Rectal smooth muscle tissue (tissue), 1 donor: ENCODE results near the gene GPR6.

Experiments used
- H3K27ac ChIP-seq: one replicate; pipeline ENCODE4 v1.7.0; 2013; ENCODE audit warnings: low read depth, low read length, inconsistent platforms
- H3K27me3 ChIP-seq: one replicate; pipeline ENCODE4 v1.7.0; 2013; ENCODE audit warnings: low read length; ENCODE audit not compliant: control insufficient read depth, insufficient read depth
- H3K36me3 ChIP-seq: one replicate; pipeline ENCODE4 v1.7.0; 2013; ENCODE audit warnings: low read length; ENCODE audit not compliant: control insufficient read depth, insufficient read depth
- H3K4me1 ChIP-seq: one replicate; pipeline ENCODE4 v1.7.0; 2013; ENCODE audit warnings: low read length; ENCODE audit not compliant: control insufficient read depth, insufficient read depth
- H3K4me3 ChIP-seq: one replicate; pipeline ENCODE4 v1.7.0; 2013; ENCODE audit warnings: low read length
- H3K9ac ChIP-seq: one replicate; pipeline ENCODE4 v1.7.0; 2013; ENCODE audit warnings: low read length

The GPR6 gene

GRCh38 chr6:110017306-110017705 lies 39.2 kb downstream of the GPR6 start:
- Histone ChIP-seq H3K27me3 (no peaks in the 10 kb centered on the region), H3K4me1 (no peaks in the 10 kb centered on the region), H3K36me3 (no peaks in the 10 kb centered on the region), H3K9ac (no peak overlapping the region), H3K27ac (no peak overlapping the region), H3K4me3 (no peak overlapping the region)

GRCh38 chr6:110017946-110018345 lies 39.8 kb downstream of the GPR6 start:
- no peaks in the 10 kb centered on the region for H3K27me3 ChIP-seq
- H3K36me3 ChIP-seq: no peaks in the 10 kb centered on the region
- H3K9ac ChIP-seq: no peak overlapping the region
- H3K4me3 ChIP-seq: no peak overlapping the region
- no peak overlapping the region for H3K27ac ChIP-seq
- no peaks in the 10 kb centered on the region for H3K4me1 ChIP-seq

GRCh38 chr6:110018486-110018885 lies 40.4 kb downstream of the GPR6 start:
- Histone ChIP-seq H3K27me3 (no peaks in the 10 kb centered on the region), H3K27ac (no peak overlapping the region), H3K4me1 (no peaks in the 10 kb centered on the region), H3K36me3 (no peaks in the 10 kb centered on the region), H3K9ac (no peak overlapping the region), H3K4me3 (no peak overlapping the region)

DNA sequence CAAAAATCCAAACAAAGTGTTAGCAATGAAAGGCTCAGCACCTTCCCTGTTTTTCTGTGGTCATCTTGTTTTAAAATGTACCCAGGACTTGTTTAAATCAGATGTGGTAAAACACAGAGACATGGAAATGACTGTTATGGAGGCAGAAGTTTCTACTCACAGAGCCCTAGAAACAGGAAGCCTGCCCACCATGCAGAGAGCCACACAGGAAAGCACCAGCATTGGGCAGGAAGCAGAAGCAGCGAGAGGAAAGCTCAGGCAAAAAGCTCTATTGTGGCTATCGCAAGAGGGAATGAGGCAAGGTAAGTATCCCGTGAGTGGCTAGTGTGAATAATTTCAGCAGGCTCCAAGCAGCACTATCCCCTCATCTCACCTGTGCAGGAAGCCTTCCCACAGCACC lies 42.8 kb downstream of the GPR6 start:
- no peak overlapping the region for H3K27ac ChIP-seq
- no peak overlapping the region for H3K4me3 ChIP-seq
- H3K36me3 ChIP-seq: no peaks in the 10 kb centered on the region
- no peaks in the 10 kb centered on the region for H3K4me1 ChIP-seq
- H3K9ac ChIP-seq: no peak overlapping the region
- no peaks in the 10 kb centered on the region for H3K27me3 ChIP-seq

DNA sequence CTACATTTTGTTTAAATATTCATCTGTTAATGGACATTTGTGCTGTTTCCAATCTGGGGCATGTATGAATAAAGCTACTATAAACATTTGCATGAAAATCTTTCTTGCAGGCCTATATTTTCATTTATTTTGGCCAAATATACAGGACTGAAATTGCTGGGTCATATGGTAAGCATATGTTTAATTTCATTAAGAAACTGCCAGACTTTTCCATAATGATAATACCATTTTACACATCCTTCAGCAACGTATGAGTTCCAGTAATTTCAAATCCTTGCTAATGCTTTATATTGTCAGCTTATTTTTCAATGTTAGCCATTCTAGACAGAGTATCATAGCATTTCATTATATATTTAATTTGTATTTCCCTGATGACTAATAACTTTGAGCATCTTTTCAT lies 51.0 kb downstream of the GPR6 start:
- H3K4me3 ChIP-seq: no peak overlapping the region

More for the DNA sequence above, 51.0 kb downstream of the GPR6 start:
- no peak overlapping the region for H3K27ac ChIP-seq
- H3K27me3 ChIP-seq: no peaks in the 10 kb centered on the region
- H3K4me1 ChIP-seq: no peaks in the 10 kb centered on the region
- no peaks in the 10 kb centered on the region for H3K36me3 ChIP-seq
- no peak overlapping the region for H3K9ac ChIP-seq
